K562 (cell line): ENCODE data around the gene SGMS1.

Source experiments
- CTCF ChIP-seq, 3 experiments: IDR thresholded peaks in 2 of 3; conservative IDR thresholded peaks in 1 of 3; 2 replicates each; pipeline ENCODE4 v1.5.1; 2011 to 2012; ENCODE audit warnings: low read length in 3 of 3, mild to moderate bottlenecking in 3 of 3, control low read depth in 2 of 3, improper control_type of control experiment in 1 of 3, inconsistent platforms in 1 of 3, low read depth in 1 of 3, mixed read lengths in 1 of 3, moderate library complexity in 1 of 3; ENCODE audit not compliant: insufficient read depth in 2 of 3
- EZH2 ChIP-seq: IDR thresholded peaks from 2 replicates; pipeline ENCODE4 v1.6.1; 2012; ENCODE audit warnings: low read depth, mild to moderate bottlenecking, inconsistent platforms, low read length, borderline replicate concordance
- GMEB1 ChIP-seq: fragments of 250-450 bp; sonication (Bioruptor Pico); IDR thresholded peaks from 2 replicates; pipeline ENCODE4 v1.4.0; 2020; ENCODE audit warnings: mild to moderate bottlenecking
- JUND ChIP-seq, 2 experiments: IDR thresholded peaks; 2 replicates in 1 of 2; 3 replicates in 1 of 2; pipeline ENCODE4 v1.6.1; 2011; ENCODE audit warnings: borderline replicate concordance in 2 of 2, low read depth in 2 of 2, low read length in 2 of 2, improper control_type of control experiment in 1 of 2, missing biosample characterization in 1 of 2, missing genetic modification characterization in 1 of 2, missing genetic modification reagents in 1 of 2
- MXI1 ChIP-seq: IDR thresholded peaks from 2 replicates; pipeline ENCODE4 v1.6.1; 2011; ENCODE audit warnings: low read depth, mild to moderate bottlenecking, improper control_type of control experiment, low read length
- POLR2A ChIP-seq: fragments of 450-650 bp; conservative IDR thresholded peaks from 2 replicates; pipeline ENCODE4 v1.6.1; 2016
- POLR2AphosphoS2 ChIP-seq: IDR thresholded peaks from 2 replicates; pipeline ENCODE4 v1.6.1; 2012; ENCODE audit warnings: low read length, improper control_type of control experiment
- RCOR1 ChIP-seq, 2 experiments: IDR thresholded peaks; 2 replicates each; pipeline ENCODE4 v1.6.1; 2012; ENCODE audit warnings: low read depth in 2 of 2, low read length in 2 of 2, borderline replicate concordance in 1 of 2, improper control_type of control experiment in 1 of 2
- SREBF2 ChIP-seq: sonication (generic); formaldehyde crosslinking; IDR thresholded peaks from 2 replicates; pipeline ENCODE4 v1.4.0; 2020; ENCODE audit warnings: mild to moderate bottlenecking, missing genetic modification reagents
- TRIM28 ChIP-seq: fragments of 450-650 bp; IDR thresholded peaks from 2 replicates; pipeline ENCODE4 v1.6.1; 2017
- ZBTB7A ChIP-seq: IDR thresholded peaks from 2 replicates; pipeline ENCODE4 v1.6.1; 2011; ENCODE audit warnings: low read depth, mild to moderate bottlenecking, low read length, moderate library complexity, borderline replicate concordance; ENCODE audit not compliant: control insufficient read depth
- ZNF77 ChIP-seq: fragments of 250-450 bp; sonication (Bioruptor Pico); IDR thresholded peaks from 2 replicates; pipeline ENCODE4 v1.5.0; 2020

DNA sequence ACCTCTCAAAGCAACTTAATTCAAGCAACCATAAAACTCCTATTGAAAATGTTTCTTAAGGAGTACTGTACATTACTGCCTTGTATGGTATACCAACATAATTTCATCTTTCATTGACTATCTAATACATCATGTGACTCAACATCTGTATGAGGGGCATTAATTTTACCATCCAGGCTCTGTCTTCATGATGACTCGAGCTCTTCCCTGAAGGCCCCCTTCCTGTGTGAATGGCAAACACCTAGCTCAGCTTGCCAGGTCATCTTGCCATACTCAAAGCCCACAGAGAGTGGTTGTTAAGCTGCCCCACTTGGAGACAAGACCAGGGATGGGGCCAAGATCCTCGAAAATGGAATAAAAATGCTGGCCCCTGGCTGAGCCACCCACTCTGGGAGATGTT lies 82.4 kb downstream of the SGMS1 start:
- TF ChIP-seq SREBF2 (no peak), ZNF77 (CRISPR knock-in tag) (no peak), TRIM28 (no peak), CTCF (IDR thresholded peaks at IDR 0.05 in 2 of 3, conservative IDR thresholded peaks at IDR 0.05 in 1 of 3; ENCODE audit: insufficient read depth in 2 of 3, low read depth in 1 of 3, low read length in 3 of 3) (no peak), JUND (IDR thresholded peaks at IDR 0.05; ENCODE audit: borderline replicate concordance, low read depth, low read length) (no peak), JUND (tag; IDR thresholded peaks at IDR 0.05; ENCODE audit: borderline replicate concordance, low read depth, low read length) (no peak), MXI1 (no peak), POLR2AphosphoS2 (no peak), RCOR1 (IDR thresholded peaks at IDR 0.05; ENCODE audit: borderline replicate concordance in 1 of 2, low read depth in 2 of 2, low read length in 2 of 2) (no peak), ZBTB7A (no peak), GMEB1 (CRISPR knock-in tag) (no peak), POLR2A (no peak), EZH2 (no peak)
